Measurements from ENCODE around the gene VENTX. TPM values are rescaled to one million over a fixed set of nuclear protein-coding genes. Genes with fewer than 3 reads are reported as not detected.

VENTX gene
- total and polyA plus RNA-seq, 2 donors (not counting 3 experiments of a cell fraction or from before 2014, with no cell fraction given): not detected

DNA sequence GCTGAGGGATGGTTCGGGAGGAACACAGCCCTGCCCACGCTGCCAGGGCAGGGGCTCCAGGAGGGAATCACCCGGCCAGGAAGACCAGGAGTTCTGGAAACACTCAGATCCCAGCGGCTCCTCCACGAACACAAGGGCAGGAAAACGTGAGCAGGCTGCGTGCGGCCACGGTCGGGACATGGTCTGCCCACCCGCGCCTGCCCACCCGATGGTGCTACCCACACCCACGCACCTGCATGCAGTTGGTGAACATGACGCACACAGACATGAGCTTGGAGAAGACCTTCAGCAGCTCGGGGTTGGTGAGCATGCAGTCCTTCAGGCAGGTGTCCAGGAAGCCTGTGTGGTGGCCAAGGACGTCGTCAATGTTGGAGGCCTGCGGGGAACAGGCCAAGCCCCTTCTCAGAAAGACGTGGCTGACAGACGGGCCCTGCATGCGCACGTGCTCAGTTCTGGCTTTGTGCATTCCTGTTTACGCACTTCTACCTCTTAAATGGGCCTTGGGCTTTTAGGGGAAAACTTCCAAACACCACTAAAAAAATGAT, 45.3 kb downstream of the VENTX start:
- POLR2A ChIA-PET: no interaction called here
- peaks cover 7 to 39% of the 10 kb centered on the region in 2 experiments for H3K36me3 ChIP-seq (ENCODE audit: control insufficient read depth in 2 of 2, extremely low read depth in 1 of 2, insufficient read depth in 2 of 2, low read length in 2 of 2)
- no peak for DNase-seq (ENCODE audit: low read depth, low spot score)
- CTCF ChIA-PET: no interaction called here
- H3K4me3 ChIP-seq (replicated peaks in 1 of 3; ENCODE audit: insufficient read depth in 1 of 3, low read depth in 1 of 3, low read length in 3 of 3): no peak overlapping the region
- H2AFZ ChIP-seq (ENCODE audit: low read depth, low read length): no peak overlapping the region
- no peak overlapping the region for H3K27ac ChIP-seq (ENCODE audit: insufficient read depth, low read depth, low read length)
- no peak overlapping the region for H3K9ac ChIP-seq (replicated peaks; ENCODE audit: extremely low read depth, insufficient read depth, low read length)
- H4K20me1 ChIP-seq (replicated peaks; ENCODE audit: control insufficient read depth, extremely low read depth, insufficient read depth, low read length): no peaks in the 10 kb centered on the region
- no TSS peak for BruUV-seq (replicated peaks)
- H3K79me2 ChIP-seq (ENCODE audit: control insufficient read depth, insufficient read depth, low read length): no peaks in the 10 kb centered on the region
- FAIRE-seq: no peak
- dilution Hi-C loops (cut with MboI; ENCODE audit: extremely low pct_ligation_motif_present, low sequenced_read_pairs) (no loop called here), intact Hi-C loops (cut with micrococcal nuclease) (no loop called here)
- H3K27me3 ChIP-seq (ENCODE audit: control insufficient read depth in 2 of 2, insufficient read depth in 2 of 2, low read length in 2 of 2): no peaks in the 10 kb centered on the region
- H3K4me1 ChIP-seq (ENCODE audit: control insufficient read depth, extremely low read depth, insufficient read depth, low read length): no peaks in the 10 kb centered on the region
- TF ChIP-seq, protein P1, sequence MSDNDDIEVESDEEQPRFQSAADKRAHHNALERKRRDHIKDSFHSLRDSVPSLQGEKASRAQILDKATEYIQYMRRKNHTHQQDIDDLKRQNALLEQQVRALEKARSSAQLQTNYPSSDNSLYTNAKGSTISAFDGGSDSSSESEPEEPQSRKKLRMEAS (IDR thresholded peaks at IDR 0.05; ENCODE audit: insufficient read depth, insufficient read length): no peak
- TF ChIP-seq GATA2 (IDR thresholded peaks at IDR 0.05; ENCODE audit: insufficient read depth, insufficient read length, low read depth, low read length) (no peak), JUN (IDR thresholded peaks at IDR 0.05; ENCODE audit: borderline replicate concordance, insufficient read depth, insufficient read length, low read depth) (no peak), MYC (IDR thresholded peaks at IDR 0.05; ENCODE audit: low read depth, low read length) (no peak), POLR2AphosphoS5 (IDR thresholded peaks at IDR 0.05; ENCODE audit: insufficient read depth, low read depth, low read length) (no peak), POLR2A (IDR thresholded peaks at IDR 0.05; ENCODE audit: low read depth, low read length) (no peak)
- TF ChIP-seq, protein P2, sequence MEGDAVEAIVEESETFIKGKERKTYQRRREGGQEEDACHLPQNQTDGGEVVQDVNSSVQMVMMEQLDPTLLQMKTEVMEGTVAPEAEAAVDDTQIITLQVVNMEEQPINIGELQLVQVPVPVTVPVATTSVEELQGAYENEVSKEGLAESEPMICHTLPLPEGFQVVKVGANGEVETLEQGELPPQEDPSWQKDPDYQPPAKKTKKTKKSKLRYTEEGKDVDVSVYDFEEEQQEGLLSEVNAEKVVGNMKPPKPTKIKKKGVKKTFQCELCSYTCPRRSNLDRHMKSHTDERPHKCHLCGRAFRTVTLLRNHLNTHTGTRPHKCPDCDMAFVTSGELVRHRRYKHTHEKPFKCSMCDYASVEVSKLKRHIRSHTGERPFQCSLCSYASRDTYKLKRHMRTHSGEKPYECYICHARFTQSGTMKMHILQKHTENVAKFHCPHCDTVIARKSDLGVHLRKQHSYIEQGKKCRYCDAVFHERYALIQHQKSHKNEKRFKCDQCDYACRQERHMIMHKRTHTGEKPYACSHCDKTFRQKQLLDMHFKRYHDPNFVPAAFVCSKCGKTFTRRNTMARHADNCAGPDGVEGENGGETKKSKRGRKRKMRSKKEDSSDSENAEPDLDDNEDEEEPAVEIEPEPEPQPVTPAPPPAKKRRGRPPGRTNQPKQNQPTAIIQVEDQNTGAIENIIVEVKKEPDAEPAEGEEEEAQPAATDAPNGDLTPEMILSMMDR (IDR thresholded peaks at IDR 0.05; ENCODE audit: extremely low read depth in 1 of 2, insufficient read depth in 1 of 2, low read depth in 1 of 2, low read length in 2 of 2): no peak
- H3K9me3 ChIP-seq (replicated peaks; ENCODE audit: control insufficient read depth, insufficient read depth, low read length): no peaks in the 10 kb centered on the region
- no peaks in the 10 kb centered on the region for H3K9me1 ChIP-seq (replicated peaks; ENCODE audit: control insufficient read depth, extremely low read depth, insufficient read depth, low read length)
- no peak overlapping the region for H3K4me2 ChIP-seq (ENCODE audit: insufficient read depth, low read length)

Measured in endothelial cell of umbilical vein (primary cell).